GM21786 (cell line): ENCODE data around the gene BRMS1L.

ENCODE experiments used
- ATAC-seq: cut with Tn5 transposase; IDR thresholded peaks from one replicate; pipeline ENCODE4 v1.9.1; 2021; ENCODE audit not compliant: unreplicated experiment

Gene BRMS1L

DNA sequence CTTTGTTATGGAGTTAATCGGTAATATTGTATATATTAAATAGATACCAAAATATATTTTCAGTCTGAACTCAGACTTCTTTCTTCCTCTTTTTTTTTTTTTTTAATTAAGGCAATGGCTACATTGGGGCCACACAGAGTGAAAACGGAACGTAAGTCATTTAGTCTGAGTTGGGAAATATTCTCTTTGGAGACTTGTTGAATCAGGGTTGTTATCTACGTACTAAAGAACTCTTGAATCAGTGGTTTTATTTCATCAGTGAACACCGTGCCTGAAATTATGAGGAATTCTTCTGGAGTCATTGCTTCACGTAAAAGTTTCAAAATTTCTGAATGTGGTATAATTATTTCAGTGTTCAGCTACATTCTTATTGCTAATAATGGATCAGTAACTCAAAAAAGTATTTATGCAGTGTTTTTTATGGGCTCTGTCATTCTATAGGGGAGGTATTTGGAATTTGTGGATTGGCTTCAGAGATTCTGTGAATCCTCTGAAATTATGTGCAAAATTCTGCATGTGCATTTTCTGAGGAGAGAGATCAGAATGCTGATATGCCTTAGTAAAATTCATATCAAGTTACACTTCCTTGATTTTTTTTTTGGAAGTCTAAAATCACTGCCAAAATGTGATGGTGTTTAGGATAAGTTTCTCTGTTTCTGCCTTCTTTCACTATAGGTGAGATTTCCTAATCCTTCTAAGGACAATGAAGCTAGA lies 39.6 kb downstream of the BRMS1L start:
- no peak for ATAC-seq

DNA sequence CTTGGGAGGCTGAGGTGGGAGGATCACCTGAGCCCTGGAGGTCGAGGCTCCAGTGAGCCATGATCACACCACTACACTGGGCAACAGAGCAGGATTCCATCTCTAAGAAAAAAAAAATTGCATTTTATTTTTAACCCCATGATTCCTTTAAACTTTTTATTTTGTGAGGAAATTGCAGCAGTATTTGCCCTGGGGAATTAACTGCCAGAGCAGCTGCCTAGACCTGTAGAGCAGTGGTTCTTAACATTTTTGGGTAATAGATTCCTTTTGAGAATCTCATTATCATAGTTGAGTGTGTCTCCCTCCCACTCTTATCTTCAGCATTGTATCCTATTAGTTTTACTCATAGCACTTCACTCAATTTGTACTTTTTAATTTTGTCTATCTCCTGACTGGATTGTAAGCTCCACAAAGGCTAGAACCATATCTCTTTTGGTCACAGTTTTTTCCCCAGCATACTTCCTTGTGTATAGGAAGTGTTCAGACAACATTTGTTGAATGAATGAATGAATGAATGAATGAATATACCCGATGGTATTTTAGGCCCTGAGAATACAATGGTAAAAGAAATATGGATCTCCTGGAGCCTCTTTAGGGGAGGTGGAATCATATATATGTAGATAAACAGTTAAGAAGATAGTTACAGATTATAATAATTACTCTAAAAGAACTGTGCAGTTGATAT lies 40.6 kb downstream of the BRMS1L start:
- no peak for ATAC-seq

GRCh38 chr14:35867280-35867629 lies 41.1 kb downstream of the BRMS1L start:
- no peak for ATAC-seq

GRCh38 chr14:35875296-35875695 lies 49.2 kb downstream of the BRMS1L start:
- ATAC-seq = no peak

GRCh38 chr14:35877276-35877675 lies 51.1 kb downstream of the BRMS1L start:
- no peak for ATAC-seq

GRCh38 chr14:35878272-35879150 lies 52.4 kb downstream of the BRMS1L start:
- no peak for ATAC-seq

- no peak for ATAC-seq
Measured at GRCh38 chr14:35879151-35879648, 53.1 kb downstream of the BRMS1L start.

- ATAC-seq = no peak
Measured at GRCh38 chr14:35879654-35880249, 53.6 kb downstream of the BRMS1L start.

DNA sequence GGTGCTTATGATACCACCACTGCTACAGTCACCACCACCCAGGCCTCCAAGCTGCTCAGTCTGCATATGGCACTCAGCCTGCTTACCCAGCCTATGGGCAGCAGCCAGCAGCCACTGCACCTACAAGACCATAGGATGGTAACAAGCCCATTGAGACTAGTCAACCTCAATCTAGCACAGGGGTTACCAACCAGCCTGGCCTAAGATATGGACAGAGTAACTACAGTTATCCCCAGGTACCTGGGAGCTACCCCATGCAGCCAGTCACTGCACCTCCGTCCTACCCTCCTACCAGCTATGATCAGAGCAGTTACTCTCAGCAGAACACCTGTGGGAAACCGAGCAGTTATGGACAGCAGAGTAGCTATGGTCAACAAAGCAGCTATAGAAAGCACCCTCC lies 55.1 kb downstream of the BRMS1L start:
- no peak for ATAC-seq

DNA sequence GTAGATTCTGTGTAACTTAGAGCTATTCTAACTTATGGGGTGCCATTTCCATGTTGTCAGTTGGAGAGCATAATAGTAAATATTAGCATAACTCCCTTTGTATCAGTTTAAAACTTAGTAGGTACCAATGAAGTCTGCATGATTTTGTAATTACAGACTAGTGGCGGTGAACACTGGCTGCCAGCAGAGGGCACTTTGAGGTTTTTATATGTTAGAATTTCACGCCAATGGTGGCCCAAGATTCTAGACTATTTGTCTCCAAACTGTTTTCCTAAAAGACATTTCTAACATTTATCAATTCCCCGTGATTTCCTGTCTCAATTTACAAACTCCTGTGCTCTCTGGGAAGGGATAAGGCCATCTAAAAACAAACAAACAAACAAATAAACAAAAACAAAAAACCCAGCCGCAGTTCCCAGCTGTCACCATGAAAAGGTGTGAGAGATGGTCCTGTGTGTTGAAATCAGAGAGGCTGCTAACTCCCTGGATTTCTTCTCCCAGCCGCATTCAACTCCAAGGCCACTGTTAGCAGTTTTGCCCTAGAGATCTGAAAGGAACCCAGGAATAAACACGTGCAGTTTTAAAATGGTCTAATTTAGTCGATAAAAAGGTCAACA lies 57.6 kb downstream of the BRMS1L start:
- ATAC-seq = peak; percentile 54

DNA sequence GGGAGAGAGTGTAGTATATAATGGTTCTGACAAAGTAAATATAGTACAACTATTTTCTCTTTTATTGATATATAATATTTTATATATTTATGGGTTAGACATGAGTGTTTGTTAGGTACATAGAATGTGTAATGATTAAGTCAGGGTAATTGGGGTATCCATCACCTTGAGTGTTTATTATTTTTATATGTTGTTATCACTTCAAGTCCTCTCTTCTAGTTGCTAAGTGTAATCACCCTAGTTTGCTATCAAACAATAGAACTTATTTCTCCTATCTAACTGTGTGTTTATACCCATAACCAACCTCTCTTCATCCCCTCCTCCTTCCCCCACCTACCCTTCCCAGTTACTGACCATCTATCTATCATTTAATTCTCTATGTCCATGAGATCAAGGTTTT lies 64.2 kb downstream of the BRMS1L start:
- ATAC-seq = no peak

- no peak for ATAC-seq
Measured at GRCh38 chr14:35895256-35895655, 69.1 kb downstream of the BRMS1L start.

- no peak for ATAC-seq
Measured at GRCh38 chr14:35897616-35898111, 71.5 kb downstream of the BRMS1L start.

DNA sequence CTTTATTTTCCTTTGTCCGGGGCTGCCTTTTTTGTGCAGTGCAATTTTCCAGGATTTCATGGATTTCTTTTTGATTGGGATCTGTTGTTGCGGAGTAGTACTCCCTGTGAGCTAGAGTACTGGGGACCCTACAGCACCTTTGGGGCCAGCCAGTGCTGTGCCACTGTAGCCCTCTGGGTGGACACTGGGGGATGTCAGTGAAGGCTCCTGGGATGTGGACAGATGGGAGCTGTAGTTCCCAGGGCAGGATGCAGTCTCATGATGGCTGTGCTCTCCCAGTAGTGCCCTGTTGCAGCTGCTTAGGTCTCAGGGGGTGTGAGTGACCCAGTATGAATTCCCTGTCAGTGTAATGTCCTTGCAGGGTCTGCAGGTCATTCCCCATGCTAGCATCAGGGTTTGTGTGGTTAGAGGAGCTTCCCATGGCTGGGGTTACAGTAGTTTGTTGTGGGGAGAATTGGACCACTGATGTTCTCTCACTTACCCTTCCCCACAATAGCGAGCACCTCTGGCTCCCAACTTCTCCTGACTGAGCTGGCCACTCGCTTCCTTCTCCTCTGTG lies 72.2 kb downstream of the BRMS1L start:
- no peak for ATAC-seq

DNA sequence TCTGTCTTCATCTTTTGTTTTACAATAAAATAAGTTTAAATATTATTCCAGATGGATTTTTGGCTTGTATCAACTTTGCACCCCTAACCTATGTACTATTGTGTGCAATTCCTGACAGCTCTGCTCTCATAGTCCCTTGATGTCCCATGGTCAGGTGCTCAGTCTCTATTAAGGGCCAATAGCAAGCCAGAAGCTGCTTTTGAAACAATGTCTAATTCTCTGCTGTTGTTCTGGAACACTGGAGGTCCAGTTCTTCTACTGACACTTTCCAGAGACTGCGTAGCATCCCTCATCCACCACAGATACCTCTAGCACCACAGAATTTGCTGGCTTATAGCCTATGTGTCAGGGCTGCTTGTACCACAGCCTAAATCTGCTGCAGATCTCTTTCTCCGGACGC lies 74.6 kb downstream of the BRMS1L start:
- no peak for ATAC-seq

DNA sequence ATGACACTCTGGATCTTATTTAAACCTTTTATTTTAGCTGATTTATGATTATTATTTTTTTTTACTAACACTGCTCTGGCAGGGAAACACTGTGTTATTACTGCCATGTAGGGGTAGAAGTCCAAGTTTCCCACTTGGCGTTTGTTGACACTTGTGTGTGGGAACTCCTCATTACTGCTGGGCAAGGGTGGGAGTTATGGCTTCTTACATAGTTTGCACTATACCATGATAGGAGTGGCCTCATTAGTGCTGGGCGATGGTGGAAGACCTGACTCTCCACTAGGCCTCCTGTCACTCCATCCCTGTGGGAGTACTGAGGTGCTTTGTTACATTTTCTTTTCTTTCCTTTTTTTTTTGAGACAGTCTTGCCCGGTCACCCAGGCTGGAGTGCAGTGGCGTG lies 83.5 kb downstream of the BRMS1L start:
- ATAC-seq = no peak

DNA sequence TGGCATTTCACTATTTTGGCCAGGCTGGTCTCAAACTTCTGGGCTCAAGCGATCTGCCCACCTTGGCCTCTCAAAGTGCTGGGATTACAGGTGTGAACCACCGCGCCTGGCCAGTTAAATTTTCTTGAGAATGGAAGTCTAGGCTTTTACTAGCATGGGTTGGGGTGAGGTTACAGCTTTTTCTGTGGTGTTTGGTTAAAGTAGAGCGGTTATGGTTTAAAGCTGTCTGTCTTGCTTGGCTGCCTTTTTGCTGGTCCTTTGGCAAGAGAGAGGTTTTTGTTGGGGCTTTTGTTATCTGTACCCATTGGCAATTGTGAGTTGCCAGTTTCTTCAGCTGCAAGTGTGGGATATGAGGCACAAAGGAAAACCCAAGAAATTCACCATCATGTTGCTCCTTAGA lies 84.1 kb downstream of the BRMS1L start:
- no peak for ATAC-seq

DNA sequence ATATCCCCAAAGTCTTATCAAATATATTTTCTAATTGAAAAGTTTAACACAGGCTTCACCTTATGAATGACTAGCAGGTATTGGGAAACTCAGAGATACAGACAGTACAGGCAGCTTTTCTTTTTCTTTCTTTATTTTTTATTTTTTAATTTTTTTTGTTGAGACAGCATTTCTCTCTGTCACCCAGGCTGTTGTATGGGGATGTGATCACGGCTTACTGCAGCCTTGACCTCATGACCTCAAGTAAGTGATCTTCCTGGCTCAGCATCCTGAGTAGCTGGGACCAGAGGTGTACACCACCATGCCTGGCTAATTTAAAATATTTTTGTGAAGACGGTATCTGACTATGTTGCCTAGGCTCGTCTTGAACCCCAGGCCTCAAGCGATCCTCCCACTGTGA lies 85.0 kb downstream of the BRMS1L start:
- no peak for ATAC-seq

GRCh38 chr14:35915185-35915584 lies 89.0 kb downstream of the BRMS1L start:
- ATAC-seq = no peak

GRCh38 chr14:35915775-35916174 lies 89.6 kb downstream of the BRMS1L start:
- no peak for ATAC-seq
